C4-2B (cell line): ENCODE measurements around the gene EIF2S2.

Experiments
- H3K27ac ChIP-seq: fragments of 450-650 bp; 2 replicates; pipeline ENCODE4 v1.5.1; 2017
- CTCF ChIP-seq: fragments of 450-650 bp; conservative IDR thresholded peaks from 2 replicates; pipeline ENCODE4 v1.5.1; 2017; ENCODE audit warnings: mild to moderate bottlenecking
- ZFX ChIP-seq: fragments of 450-650 bp; IDR thresholded peaks from 2 replicates; pipeline ENCODE4 v1.6.1; 2017

Gene EIF2S2

GRCh38 chr20:34045930-34046725 is 65.9 kb downstream of the EIF2S2 start:
- H3K27ac ChIP-seq, result no peak overlapping the region
- no peak for TF ChIP-seq ZFX
- TF ChIP-seq CTCF, result no peak

GRCh38 chr20:34045294-34045693 is 66.7 kb downstream of the EIF2S2 start:
- TF ChIP-seq ZFX (no peak), CTCF (no peak)
- H3K27ac ChIP-seq, result no peak overlapping the region

DNA sequence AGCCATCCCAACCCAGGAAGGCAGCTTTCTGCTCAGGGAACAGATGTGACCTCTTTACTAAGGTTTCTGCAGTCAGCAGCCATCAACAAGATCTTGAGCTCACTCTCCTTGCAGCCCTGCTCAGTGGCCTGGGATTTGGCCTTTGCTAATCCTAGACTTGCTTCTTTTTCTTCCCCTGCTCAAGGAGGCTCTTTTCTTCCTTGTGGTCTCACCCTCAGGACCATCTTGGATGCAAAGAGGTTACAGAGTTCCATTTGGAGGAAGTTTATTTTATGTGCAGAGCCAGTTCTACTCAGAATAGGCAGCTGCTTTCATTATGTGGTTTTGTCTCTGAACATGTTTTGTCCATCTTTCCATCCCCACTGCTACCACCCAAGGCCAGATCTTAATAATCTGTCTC is 69.0 kb downstream of the EIF2S2 start:
- H3K27ac ChIP-seq, result no peak overlapping the region
- no peak for TF ChIP-seq CTCF
- TF ChIP-seq ZFX, result no peak

- no peak overlapping the region for H3K27ac ChIP-seq
- no peak for TF ChIP-seq ZFX
Measured at GRCh38 chr20:34042262-34042661, 69.8 kb downstream of the EIF2S2 start.

DNA sequence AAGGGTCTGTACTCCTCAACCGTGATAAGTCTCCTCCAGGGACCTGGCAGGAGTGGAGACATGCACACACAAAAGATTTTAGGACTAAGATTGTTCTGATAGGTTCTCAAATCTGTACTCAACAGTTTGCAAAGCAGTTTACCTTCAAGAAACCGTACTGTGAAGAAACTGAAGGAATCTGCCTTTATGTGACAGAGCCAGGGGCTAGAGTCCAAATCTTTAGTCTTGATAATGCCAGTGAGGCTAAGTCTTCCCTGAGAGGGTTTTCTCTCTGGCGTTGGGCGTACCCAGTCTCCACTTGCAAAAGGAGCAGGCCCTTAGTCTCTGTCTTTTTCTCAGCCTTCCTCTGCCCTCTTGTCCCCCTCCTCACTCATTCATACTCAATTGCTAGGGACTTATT is 70.8 kb downstream of the EIF2S2 start:
- H3K27ac ChIP-seq, result no peak overlapping the region
- TF ChIP-seq CTCF, result no peak
- TF ChIP-seq ZFX, result no peak

DNA sequence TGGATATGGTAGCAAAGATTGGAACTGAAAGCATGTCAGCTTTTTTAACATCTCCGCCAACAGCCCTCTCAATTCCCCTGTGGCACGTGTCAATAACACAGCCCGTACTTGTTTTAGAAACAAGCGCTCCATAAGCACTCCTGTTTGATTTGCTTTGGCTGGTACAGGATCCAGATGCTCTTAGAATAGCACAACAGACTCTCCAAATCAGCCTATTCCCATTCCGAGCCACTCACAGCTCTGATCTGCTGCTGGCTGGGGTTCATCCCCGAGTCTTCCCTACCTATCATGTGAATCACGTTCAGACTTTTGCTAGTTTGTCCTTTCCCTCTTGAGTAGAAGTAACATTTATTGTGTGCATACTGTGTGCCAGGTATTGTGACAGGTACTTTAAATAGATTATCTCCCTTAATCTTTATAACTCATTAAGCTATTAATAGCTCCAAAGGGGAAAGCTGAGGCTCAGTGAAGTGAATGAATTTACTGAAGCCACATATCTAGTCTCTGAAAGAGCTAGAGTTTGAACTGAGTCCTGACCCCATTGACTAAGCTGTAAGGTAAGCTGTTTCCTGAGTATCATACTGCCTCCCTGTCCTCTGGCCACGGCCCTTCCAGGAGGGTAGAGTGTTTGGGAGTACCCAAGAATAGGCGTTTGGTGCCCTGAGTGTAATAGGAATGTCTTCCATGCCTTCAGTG is 71.6 kb downstream of the EIF2S2 start:
- no peak overlapping the region for H3K27ac ChIP-seq
- no peak for TF ChIP-seq CTCF
- no peak for TF ChIP-seq ZFX
